HCT116 (cell line): ENCODE results near the gene CCL23. TPM values are rescaled to one million over a fixed set of nuclear protein-coding genes. Genes with fewer than 3 reads are reported as not detected.

Source experiments
- ATAC-seq: fragments of 200-7000 bp; cut with Tn5 transposase; 2 replicates; pipeline ENCODE4 v1.9.1; 2020; ENCODE audit warnings: mild to moderate bottlenecking, moderate library complexity
- BruUV-seq: library from RNA; stranded (reverse); fragments of 400-500 nt; replicated peaks from 2 replicates; lab custom pipeline; 2021; lab: Mats Ljungman, UMichigan
- CTCF ChIA-PET: fragments of 300-600 bp; sonication (Branson Sonifier 250); formaldehyde crosslinking; loops from one replicate; lab custom pipeline; 2021; ENCODE audit warnings: antibody characterized with exemption; lab: Charles Lee
- POLR2A ChIA-PET: fragments of 300-600, 350-600 bp; sonication (Branson Sonifier 250); formaldehyde crosslinking; loops from one replicate; lab custom pipeline; 2021; ENCODE audit warnings: antibody characterized with exemption; lab: Charles Lee
- RAD21 ChIA-PET, 2 experiments: fragments of 300-600 bp; sonication (Branson Sonifier 250); formaldehyde crosslinking; loops; one replicate each; lab custom pipeline; 2023; ENCODE audit warnings: low total read pairs in 2 of 2; ENCODE audit not compliant: uncharacterized antibody in 2 of 2, unreplicated experiment in 2 of 2, low non-redundant PET in 1 of 2; lab: Charles Lee
- DNase-seq: peaks from one replicate; pipeline ENCODE4 v3.0.0-alpha.2; 2010; ENCODE audit warnings: low read depth, low spot score
- H2AFZ ChIP-seq: fragments of 200-600 bp; shearing (Covaris generic), sonication (generic); 2 replicates; pipeline ENCODE4 v1.6.1; 2017; ENCODE audit warnings: low read depth, mixed run types, mixed read lengths, antibody characterized with exemption, low read length; ENCODE audit not compliant: poor library complexity, severe bottlenecking
- H3K27ac ChIP-seq: 2 replicates; pipeline ENCODE4 v1.5.1; 2012; ENCODE audit warnings: low read depth, low read length
- H3K27me3 ChIP-seq: fragments of 200-600 bp; sonication (generic); 2 replicates; pipeline ENCODE4 v1.6.1; 2016; ENCODE audit warnings: mixed run types, low read length, mixed read lengths; ENCODE audit not compliant: insufficient read depth
- H3K36me3 ChIP-seq, 2 experiments: fragments of 200-500 bp in 1 of 2; fragments of 200-600 bp in 1 of 2; sonication (Bioruptor generic) in 1 of 2; sonication (generic) in 1 of 2; 2 replicates each; pipeline versions ENCODE4 v1.5.1 to v1.6.1; 2014 to 2016; ENCODE audit warnings: low read length in 2 of 2, inconsistent platforms in 1 of 2, mixed read lengths in 1 of 2, mixed run types in 1 of 2; ENCODE audit not compliant: insufficient read depth in 2 of 2, control insufficient read depth in 1 of 2
- H3K4me1 ChIP-seq, 2 experiments: fragments of 200-600 bp in 1 of 2; sonication (generic) in 1 of 2; 2 replicates each; pipeline versions ENCODE4 v1.5.1 to v1.6.1; 2012 to 2017; ENCODE audit warnings: low read length in 2 of 2, inconsistent platforms in 1 of 2, mild to moderate bottlenecking in 1 of 2, mixed read lengths in 1 of 2, mixed run types in 1 of 2, moderate library complexity in 1 of 2; ENCODE audit not compliant: insufficient read depth in 2 of 2, control insufficient read depth in 1 of 2
- H3K4me2 ChIP-seq: fragments of 200-600 bp; sonication (generic); 2 replicates; pipeline ENCODE4 v1.6.1; 2017; ENCODE audit warnings: mixed run types, low read length, mixed read lengths
- H3K4me3 ChIP-seq, 2 experiments: fragments of 200-600 bp in 1 of 2; sonication (generic) in 1 of 2; replicated peaks in 1 of 2; 2 replicates each; pipeline ENCODE4 v1.5.1; 2011 to 2016; ENCODE audit warnings: low read length in 2 of 2, control low read depth in 1 of 2, low read depth in 1 of 2, mild to moderate bottlenecking in 1 of 2, mixed read lengths in 1 of 2, mixed run types in 1 of 2
- H3K79me2 ChIP-seq: fragments of 200-600 bp; sonication (generic); 2 replicates; pipeline ENCODE4 v1.6.1; 2017; ENCODE audit warnings: mild to moderate bottlenecking, mixed run types, low read length, moderate library complexity, mixed read lengths; ENCODE audit not compliant: insufficient read depth
- H3K9ac ChIP-seq: fragments of 200-600 bp; sonication (generic); 2 replicates; pipeline ENCODE4 v1.6.1; 2016; ENCODE audit warnings: low read length, mixed read lengths
- H3K9me2 ChIP-seq: fragments of 200-600 bp; sonication (generic), shearing (Covaris generic); 2 replicates; pipeline ENCODE4 v1.6.1; 2017; ENCODE audit warnings: mixed run types, mild to moderate bottlenecking, moderate library complexity; ENCODE audit not compliant: insufficient read depth
- H3K9me3 ChIP-seq, 2 experiments: fragments of 200-500 bp in 1 of 2; fragments of 200-600 bp in 1 of 2; sonication (Bioruptor generic) in 1 of 2; sonication (generic) in 1 of 2; 2 replicates each; pipeline ENCODE4 v1.6.1; 2014 to 2017; ENCODE audit warnings: low read length in 2 of 2, mixed read lengths in 2 of 2, inconsistent platforms in 1 of 2, low read depth in 1 of 2, mild to moderate bottlenecking in 1 of 2, mixed run types in 1 of 2, moderate library complexity in 1 of 2; ENCODE audit not compliant: control insufficient read depth in 1 of 2, insufficient read depth in 1 of 2
- H4K20me1 ChIP-seq: fragments of 200-600 bp; sonication (generic), shearing (Covaris generic); 2 replicates; pipeline ENCODE4 v1.6.1; 2017; ENCODE audit warnings: mixed run types, mild to moderate bottlenecking, moderate library complexity; ENCODE audit not compliant: insufficient read depth
- CBX3 ChIP-seq: IDR thresholded peaks from 2 replicates; pipeline ENCODE4 v1.6.1; 2012; ENCODE audit warnings: low read depth
- EZH2phosphoT487 ChIP-seq: fragments of 200-600 bp; IDR thresholded peaks from 2 replicates; pipeline ENCODE4 v1.6.1; 2018; ENCODE audit warnings: antibody characterized with exemption, borderline replicate concordance
- POLR2A ChIP-seq: IDR thresholded peaks from 2 replicates; pipeline ENCODE4 v1.7.0; 2011; ENCODE audit warnings: borderline replicate concordance; ENCODE audit not compliant: insufficient read depth, insufficient read length; ENCODE audit errors: extremely low read depth
- POLR2AphosphoS5 ChIP-seq: IDR thresholded peaks from 2 replicates; pipeline ENCODE4 v1.6.1; 2011; ENCODE audit warnings: mild to moderate bottlenecking, low read depth, low read length, moderate library complexity
- SIN3A ChIP-seq: IDR thresholded peaks from 2 replicates; pipeline ENCODE4 v1.6.1; 2012; ENCODE audit warnings: low read depth
- SP1 ChIP-seq: IDR thresholded peaks from 2 replicates; pipeline ENCODE4 v1.6.1; 2012; ENCODE audit warnings: low read depth
- SRF ChIP-seq: IDR thresholded peaks from 2 replicates; pipeline ENCODE4 v1.6.1; 2012; ENCODE audit warnings: low read depth
- ZFX ChIP-seq: fragments of 450-650 bp; IDR thresholded peaks from 2 replicates; pipeline ENCODE4 v1.6.1; 2017
- intact Hi-C: fragments of 100-400 bp; cut with micrococcal nuclease; formaldehyde crosslinking; loops from 2 replicates; pipeline ENCODE4 v1.10.0; 2022
- total RNA-seq: library from RNA; stranded (reverse); gene quantifications from one replicate; pipeline ENCODE4 v1.2.1, GENCODE V29; 2021; ENCODE audit not compliant: unreplicated experiment
- TF ChIP-seq, protein P1 (sequence below): IDR thresholded peaks from 2 replicates; pipeline ENCODE4 v1.6.1; 2011; ENCODE audit warnings: mild to moderate bottlenecking, low read length, moderate library complexity; ENCODE audit not compliant: insufficient replicate concordance; ENCODE audit errors: extremely low read depth
- TF ChIP-seq, protein P2 (sequence below): IDR thresholded peaks from 2 replicates; pipeline ENCODE4 v1.6.1; 2012
- TF ChIP-seq, protein P3 (sequence below), 3 experiments: fragments of 200-600 bp in 1 of 3; sonication (generic) in 1 of 3; IDR thresholded peaks in 2 of 3; conservative IDR thresholded peaks in 1 of 3; 2 replicates each; pipeline ENCODE4 v1.5.1; 2012 to 2017; ENCODE audit warnings: low read depth in 2 of 3, low read length in 2 of 3, antibody characterized with exemption in 1 of 3, borderline replicate concordance in 1 of 3, control low read depth in 1 of 3, mild to moderate bottlenecking in 1 of 3, mixed read lengths in 1 of 3, mixed run types in 1 of 3, moderate library complexity in 1 of 3; ENCODE audit not compliant: insufficient read depth in 1 of 3

CCL23 gene
- total RNA-seq, 1 experiment from 2014 or later = not detected

DNA sequence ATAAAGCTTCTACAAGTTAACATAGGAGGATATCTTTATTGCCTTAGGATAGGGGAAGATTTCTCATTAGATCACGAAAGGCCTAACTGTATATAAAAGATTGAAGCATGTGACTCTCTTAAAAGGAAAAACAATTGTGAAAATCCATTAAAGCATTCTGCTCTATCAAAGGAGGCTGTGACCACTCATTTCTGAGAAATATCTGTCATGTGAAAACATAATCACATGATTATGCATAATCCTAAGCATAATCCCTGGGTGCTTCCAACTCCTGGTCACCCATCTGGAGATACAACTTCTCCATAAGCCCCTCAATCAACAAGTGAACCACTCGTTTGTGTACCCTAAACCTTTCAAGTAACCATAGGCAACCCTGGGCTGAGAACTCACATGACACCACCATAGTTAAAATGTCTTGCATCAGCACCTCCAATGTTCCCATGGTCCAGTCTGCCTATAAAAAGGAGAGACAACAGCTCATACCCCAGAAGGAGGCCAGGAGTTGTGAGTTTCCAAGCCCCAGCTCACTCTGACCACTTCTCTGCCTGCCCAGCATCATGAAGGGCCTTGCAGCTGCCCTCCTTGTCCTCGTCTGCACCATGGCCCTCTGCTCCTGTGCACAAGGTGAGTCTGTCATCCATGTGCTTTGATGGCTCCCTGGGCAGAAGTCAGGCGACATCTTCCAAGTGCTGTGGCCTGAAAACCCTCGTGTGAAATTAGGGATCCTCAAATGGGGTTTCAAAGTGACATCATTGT, 46.2 kb upstream of the CCL23 start, which contains the start of gene CCL18:
Gene CCL18 (plus strand): TSS at position 487 of the 756 bp plus-strand sequence. CDS start 71 bp downstream, at position 558.
- H3K4me3 ChIP-seq = no peak within 1 kb of the TSS
- DNase-seq (no peak), ATAC-seq (no peak)
- no peak within 1 kb of the TSS for H2AFZ ChIP-seq
- H3K27me3 ChIP-seq = no peaks in the 10 kb centered on the region; the same call in 1 of the 2 replicates
- no peak within 1 kb of the TSS for H3K4me2 ChIP-seq
- no peaks in the 10 kb centered on the region for H3K79me2 ChIP-seq
- ChIA-PET CTCF (no interaction called here), POLR2A (no interaction called here), RAD21 (no interaction called here)
- no peaks in the 10 kb centered on the region for H3K36me3 ChIP-seq
- intact Hi-C loops = no loop called here
- no peaks in the 10 kb centered on the region for H4K20me1 ChIP-seq
- H3K27ac ChIP-seq = no peak within 1 kb of the TSS
- H3K4me1 ChIP-seq = no peaks in the 10 kb centered on the region
- no peaks in the 10 kb centered on the region for H3K9me2 ChIP-seq
- no TSS peak for BruUV-seq
- H3K9me3 ChIP-seq = no peaks in the 10 kb centered on the region
- TF ChIP-seq POLR2AphosphoS5 (no peak), SRF (no peak)
- H3K9ac ChIP-seq = no peak within 1 kb of the TSS

DNA sequence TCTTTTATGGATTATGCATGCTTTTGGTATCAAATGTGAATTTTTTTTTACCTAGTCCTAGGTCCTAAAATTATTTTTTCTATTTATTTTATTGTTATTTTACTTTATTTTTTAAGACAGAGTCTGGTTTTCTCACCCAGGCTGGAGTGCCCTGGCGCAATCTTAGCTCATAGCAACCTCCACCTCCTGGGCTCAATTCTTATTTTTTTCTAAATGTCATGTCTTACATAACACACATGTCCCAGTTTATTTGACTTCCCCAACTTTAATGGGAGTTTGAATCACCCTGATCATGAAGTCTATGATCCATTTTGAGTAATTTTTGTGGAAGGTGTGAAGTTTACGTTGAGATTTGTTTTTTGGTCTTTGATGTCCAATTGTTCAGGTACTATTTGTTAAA, 43.0 kb upstream of the CCL23 start:
- H3K36me3 ChIP-seq = no peaks in the 10 kb centered on the region
- H3K4me3 ChIP-seq = no peak overlapping the region
- ChIA-PET POLR2A (no interaction called here), CTCF (interaction anchor here (2.3 kb wide), 1 partner anchor 12 kb away, joined by 8 read pairs; no protein-coding TSS in a partner anchor), RAD21 (no interaction called here)
- intact Hi-C loops = no loop called here
- no peaks in the 10 kb centered on the region for H3K9me2 ChIP-seq
- no peak overlapping the region for H3K9ac ChIP-seq
- H4K20me1 ChIP-seq = no peaks in the 10 kb centered on the region
- H3K4me1 ChIP-seq = no peaks in the 10 kb centered on the region
- peaks cover 3% of the 10 kb centered on the region; the same call in 1 of the 2 replicates for H3K27me3 ChIP-seq
- no TSS peak for BruUV-seq
- no peak for ATAC-seq
- H3K79me2 ChIP-seq = no peaks in the 10 kb centered on the region
- no peak overlapping the region for H2AFZ ChIP-seq
- H3K27ac ChIP-seq = no peak overlapping the region
- H3K9me3 ChIP-seq = no peaks in the 10 kb centered on the region
- H3K4me2 ChIP-seq = no peak overlapping the region
- no peak for DNase-seq
- no peak for TF ChIP-seq POLR2AphosphoS5
- TF ChIP-seq CBX3 = no peak
- TF ChIP-seq POLR2A = no peak
- TF ChIP-seq, protein P1, sequence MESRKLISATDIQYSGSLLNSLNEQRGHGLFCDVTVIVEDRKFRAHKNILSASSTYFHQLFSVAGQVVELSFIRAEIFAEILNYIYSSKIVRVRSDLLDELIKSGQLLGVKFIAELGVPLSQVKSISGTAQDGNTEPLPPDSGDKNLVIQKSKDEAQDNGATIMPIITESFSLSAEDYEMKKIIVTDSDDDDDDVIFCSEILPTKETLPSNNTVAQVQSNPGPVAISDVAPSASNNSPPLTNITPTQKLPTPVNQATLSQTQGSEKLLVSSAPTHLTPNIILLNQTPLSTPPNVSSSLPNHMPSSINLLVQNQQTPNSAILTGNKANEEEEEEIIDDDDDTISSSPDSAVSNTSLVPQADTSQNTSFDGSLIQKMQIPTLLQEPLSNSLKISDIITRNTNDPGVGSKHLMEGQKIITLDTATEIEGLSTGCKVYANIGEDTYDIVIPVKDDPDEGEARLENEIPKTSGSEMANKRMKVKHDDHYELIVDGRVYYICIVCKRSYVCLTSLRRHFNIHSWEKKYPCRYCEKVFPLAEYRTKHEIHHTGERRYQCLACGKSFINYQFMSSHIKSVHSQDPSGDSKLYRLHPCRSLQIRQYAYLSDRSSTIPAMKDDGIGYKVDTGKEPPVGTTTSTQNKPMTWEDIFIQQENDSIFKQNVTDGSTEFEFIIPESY = no peak
- no peak for TF ChIP-seq EZH2phosphoT487
- TF ChIP-seq, protein P2, sequence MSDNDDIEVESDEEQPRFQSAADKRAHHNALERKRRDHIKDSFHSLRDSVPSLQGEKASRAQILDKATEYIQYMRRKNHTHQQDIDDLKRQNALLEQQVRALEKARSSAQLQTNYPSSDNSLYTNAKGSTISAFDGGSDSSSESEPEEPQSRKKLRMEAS = no peak
- no peak for TF ChIP-seq ZFX
- no peak for TF ChIP-seq SIN3A
- TF ChIP-seq, protein P3, sequence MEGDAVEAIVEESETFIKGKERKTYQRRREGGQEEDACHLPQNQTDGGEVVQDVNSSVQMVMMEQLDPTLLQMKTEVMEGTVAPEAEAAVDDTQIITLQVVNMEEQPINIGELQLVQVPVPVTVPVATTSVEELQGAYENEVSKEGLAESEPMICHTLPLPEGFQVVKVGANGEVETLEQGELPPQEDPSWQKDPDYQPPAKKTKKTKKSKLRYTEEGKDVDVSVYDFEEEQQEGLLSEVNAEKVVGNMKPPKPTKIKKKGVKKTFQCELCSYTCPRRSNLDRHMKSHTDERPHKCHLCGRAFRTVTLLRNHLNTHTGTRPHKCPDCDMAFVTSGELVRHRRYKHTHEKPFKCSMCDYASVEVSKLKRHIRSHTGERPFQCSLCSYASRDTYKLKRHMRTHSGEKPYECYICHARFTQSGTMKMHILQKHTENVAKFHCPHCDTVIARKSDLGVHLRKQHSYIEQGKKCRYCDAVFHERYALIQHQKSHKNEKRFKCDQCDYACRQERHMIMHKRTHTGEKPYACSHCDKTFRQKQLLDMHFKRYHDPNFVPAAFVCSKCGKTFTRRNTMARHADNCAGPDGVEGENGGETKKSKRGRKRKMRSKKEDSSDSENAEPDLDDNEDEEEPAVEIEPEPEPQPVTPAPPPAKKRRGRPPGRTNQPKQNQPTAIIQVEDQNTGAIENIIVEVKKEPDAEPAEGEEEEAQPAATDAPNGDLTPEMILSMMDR (IDR thresholded peaks at IDR 0.05 in 2 of 3, conservative IDR thresholded peaks at IDR 0.05 in 1 of 3; ENCODE audit: borderline replicate concordance in 1 of 3, insufficient read depth in 1 of 3, low read depth in 2 of 3, low read length in 2 of 3) = no peak
- no peak for TF ChIP-seq SP1
